ENCODE results near the gene MMEL1. TPM values are rescaled to one million over a fixed set of nuclear protein-coding genes. Genes with fewer than 3 reads are reported as not detected.

MMEL1 gene
- total and polyA plus RNA-seq, 7 donors: 0.66 to 37.2 (median 4.2) TPM; not detected in 1

GRCh38 chr1:2607641-2608091 lies 25.1 kb downstream of the MMEL1 start:
- Histone ChIP-seq H3K27ac (no peak overlapping the region), H3K36me3 (no peaks in the 10 kb centered on the region), H3K27me3 (peaks cover 0 to 70% (median 19%) of the 10 kb centered on the region in 3 donors), H3K9me3 (no peaks in the 10 kb centered on the region), H3K4me1 (peaks cover 0 to 11% (median 4%) of the 10 kb centered on the region in 4 donors), H3K4me3 (no peak overlapping the region)
- no peak for TF ChIP-seq EP300 (IDR thresholded peaks at IDR 0.05)
- TF ChIP-seq POLR2A (IDR thresholded peaks at IDR 0.05): no peak
- no peak for TF ChIP-seq POLR2AphosphoS5 (IDR thresholded peaks at IDR 0.05)
- TF ChIP-seq CTCF (IDR thresholded peaks at IDR 0.05): no peak
- intact Hi-C loops (cut with DNase I): no loop called here
- 75 to 79% methylated on average over 13 of the region's 13 CpGs for WGBS, 2 donors
- DNase-seq: peak; percentile 82

- Histone ChIP-seq H3K36me3 (no peaks in the 10 kb centered on the region), H3K4me1 (peaks cover 0 to 11% (median 4%) of the 10 kb centered on the region in 4 donors), H3K27ac (no peak overlapping the region), H3K27me3 (peaks cover 0 to 70% (median 18%) of the 10 kb centered on the region in 3 donors), H3K9me3 (no peaks in the 10 kb centered on the region), H3K4me3 (no peak overlapping the region)
- DNase-seq: no peak
- intact Hi-C loops (cut with DNase I): no loop called here
- TF ChIP-seq POLR2A (IDR thresholded peaks at IDR 0.05): no peak
- no peak for TF ChIP-seq CTCF (IDR thresholded peaks at IDR 0.05)
- no peak for TF ChIP-seq EP300 (IDR thresholded peaks at IDR 0.05)
- TF ChIP-seq POLR2AphosphoS5 (IDR thresholded peaks at IDR 0.05): no peak
- WGBS, 2 donors: 83 to 89% methylated on average over 36 of the region's 36 CpGs
These were observed 25.8 kb downstream of the MMEL1 start for GRCh38 chr1:2606881-2607621.

GRCh38 chr1:2606396-2606880 lies 26.4 kb downstream of the MMEL1 start:
- H3K9me3 ChIP-seq: no peaks in the 10 kb centered on the region
- H3K4me1 ChIP-seq: peaks cover 0 to 11% (median 4%) of the 10 kb centered on the region in 4 donors
- peaks cover 0 to 63% (median 12%) of the 10 kb centered on the region in 3 donors for H3K27me3 ChIP-seq
- no peak for DNase-seq
- H3K4me3 ChIP-seq: no peak overlapping the region
- H3K27ac ChIP-seq: no peak overlapping the region
- no peak for TF ChIP-seq POLR2AphosphoS5 (IDR thresholded peaks at IDR 0.05)
- no peak for TF ChIP-seq POLR2A (IDR thresholded peaks at IDR 0.05)
- no peak for TF ChIP-seq EP300 (IDR thresholded peaks at IDR 0.05)
- no peak for TF ChIP-seq CTCF (IDR thresholded peaks at IDR 0.05)
- 84 to 91% methylated on average over 15 of the region's 15 CpGs for WGBS, 2 donors
- intact Hi-C loops (cut with DNase I): no loop called here
- no peaks in the 10 kb centered on the region for H3K36me3 ChIP-seq

DNA sequence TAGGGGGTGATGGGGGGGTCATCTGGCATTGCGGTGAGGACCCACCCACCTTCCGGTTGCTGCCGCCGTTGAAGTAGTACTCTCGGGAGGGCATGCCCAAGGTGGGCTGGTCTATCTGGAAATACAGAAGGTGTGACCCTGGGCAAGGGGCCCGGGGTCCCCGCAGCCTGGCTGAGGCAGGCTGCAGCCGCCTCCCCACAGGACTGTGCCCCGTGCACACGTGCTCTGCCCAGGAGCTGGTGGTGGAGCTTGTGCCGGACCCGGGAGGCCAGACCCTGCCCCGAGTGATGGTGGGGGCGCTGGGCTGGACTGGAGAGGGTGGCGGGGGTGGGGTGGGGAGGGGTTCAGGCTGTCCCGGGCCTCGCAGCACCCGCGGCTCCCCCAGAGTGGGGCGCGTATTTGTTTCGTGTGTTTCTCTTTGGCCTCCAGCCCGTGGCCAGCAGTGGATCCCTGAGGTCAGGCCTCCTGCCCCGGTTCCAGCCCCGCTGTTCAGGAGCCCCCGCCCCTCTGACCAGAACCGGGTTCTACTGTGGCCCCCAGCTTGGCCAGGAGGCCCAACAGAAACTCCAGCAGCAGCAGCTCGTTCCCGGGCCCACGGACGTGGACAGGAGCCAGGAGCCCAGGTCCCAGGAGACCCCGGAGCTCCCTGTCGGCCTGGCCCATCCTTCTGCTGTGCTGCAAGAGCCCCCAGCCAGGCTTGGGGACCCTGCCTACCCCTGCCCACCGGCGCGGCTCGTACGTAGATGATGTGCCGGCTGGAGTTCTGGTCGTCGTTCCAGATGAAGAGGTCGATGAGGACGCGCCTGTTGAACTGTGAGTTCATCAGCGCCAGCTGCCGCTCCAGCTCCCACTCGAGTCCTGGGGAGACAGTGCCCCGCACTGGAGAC lies 27.1 kb downstream of the MMEL1 start:
- DNase-seq: no peak
- intact Hi-C loops (cut with DNase I): no loop called here
- peaks cover 0 to 5% (median 0%) of the 10 kb centered on the region in 4 donors for H3K9me3 ChIP-seq
- H3K36me3 ChIP-seq: no peaks in the 10 kb centered on the region
- H3K27ac ChIP-seq: no peak overlapping the region
- 88% methylated on average over 48 of the region's 48 CpGs for WGBS, 2 donors
- H3K4me1 ChIP-seq: peaks cover 0 to 6% (median 1%) of the 10 kb centered on the region in 4 donors
- TF ChIP-seq EP300 (IDR thresholded peaks at IDR 0.05) (no peak), POLR2AphosphoS5 (IDR thresholded peaks at IDR 0.05) (no peak), POLR2A (IDR thresholded peaks at IDR 0.05) (no peak), CTCF (IDR thresholded peaks at IDR 0.05) (no peak)
- peaks cover 0 to 57% (median 11%) of the 10 kb centered on the region in 3 donors for H3K27me3 ChIP-seq
- no peak overlapping the region for H3K4me3 ChIP-seq

Data from sigmoid colon (tissue), 7 donors.